OCI-LY7 (cell line): ENCODE measurements around the gene TAF3. TPM values are rescaled to one million over a fixed set of nuclear protein-coding genes. Genes with fewer than 3 reads are reported as not detected.

ENCODE experiments used
- Bru-seq: library from RNA; stranded (reverse); fragments of 400-500 nt; gene quantifications from one replicate; lab custom pipeline; 2021; lab: Mats Ljungman, UMichigan
- BruChase-seq, 2 experiments: library from RNA; stranded (reverse); fragments of 400-500 nt; gene quantifications; one replicate each; lab custom pipeline; 2021; lab: Mats Ljungman, UMichigan
- BruUV-seq: library from RNA; stranded (reverse); fragments of 400-500 nt; replicated peaks from 2 replicates; lab custom pipeline; 2021; lab: Mats Ljungman, UMichigan
- CTCF ChIA-PET: fragments of 300-600 bp; sonication (Branson Sonifier 250); formaldehyde crosslinking; loops from one replicate; lab custom pipeline; 2022; ENCODE audit warnings: antibody characterized with exemption; ENCODE audit not compliant: unreplicated experiment; lab: Charles Lee
- POLR2A ChIA-PET: fragments of 300-600 bp; sonication (Branson Sonifier 250); formaldehyde crosslinking; loops from one replicate; lab custom pipeline; 2022; ENCODE audit warnings: antibody characterized with exemption; lab: Charles Lee
- DNase-seq: peaks from one replicate; pipeline ENCODE4 v3.0.0-alpha.2; 2015; ENCODE audit warnings: low spot score
- H2AFZ ChIP-seq: fragments of 200-600 bp; sonication (generic), shearing (Covaris generic); 2 replicates; pipeline ENCODE4 v1.6.1; 2014; ENCODE audit warnings: mild to moderate bottlenecking, antibody characterized with exemption, low read length, moderate library complexity
- H3K27ac ChIP-seq: fragments of 200-600 bp; sonication (generic); 2 replicates; pipeline ENCODE4 v1.5.1; 2014; ENCODE audit warnings: mixed run types, low read depth, mild to moderate bottlenecking, moderate library complexity, low read length, inconsistent platforms; ENCODE audit not compliant: poor library complexity, severe bottlenecking
- H3K36me3 ChIP-seq: fragments of 200-600 bp; sonication (generic); 2 replicates; pipeline ENCODE4 v1.6.1; 2014; ENCODE audit warnings: mild to moderate bottlenecking, antibody characterized with exemption, low read length, moderate library complexity, mixed read lengths; ENCODE audit not compliant: insufficient read depth
- H3K4me1 ChIP-seq: fragments of 200-600 bp; sonication (generic); 2 replicates; pipeline ENCODE4 v1.5.1; 2014; ENCODE audit warnings: mild to moderate bottlenecking, low read length; ENCODE audit not compliant: insufficient read depth, poor library complexity, severe bottlenecking
- H3K4me2 ChIP-seq: fragments of 200-600 bp; sonication (generic); 2 replicates; pipeline ENCODE4 v1.6.1; 2014; ENCODE audit warnings: mild to moderate bottlenecking, low read length
- H3K4me3 ChIP-seq: fragments of 200-600 bp; sonication (generic); 2 replicates; pipeline ENCODE4 v1.5.1; 2014; ENCODE audit warnings: mild to moderate bottlenecking, low read depth, low read length; ENCODE audit not compliant: poor library complexity, severe bottlenecking
- H3K79me2 ChIP-seq: fragments of 200-600 bp; sonication (generic); 2 replicates; pipeline ENCODE4 v1.6.1; 2016; ENCODE audit warnings: low read depth, mild to moderate bottlenecking, low read length, moderate library complexity, mixed read lengths; ENCODE audit not compliant: insufficient read depth
- H3K9me2 ChIP-seq: fragments of 200-600 bp; sonication (generic); 2 replicates; pipeline ENCODE4 v1.6.1; 2016; ENCODE audit warnings: mild to moderate bottlenecking, low read length, mixed read lengths; ENCODE audit not compliant: insufficient read depth
- H3K9me3 ChIP-seq: fragments of 200-600 bp; sonication (generic); 2 replicates; pipeline ENCODE4 v1.6.1; 2014; ENCODE audit warnings: mild to moderate bottlenecking, mixed run types, low read length, mixed read lengths
- H4K20me1 ChIP-seq: fragments of 200-600 bp; sonication (generic); 2 replicates; pipeline ENCODE4 v1.6.1; 2014; ENCODE audit warnings: mild to moderate bottlenecking, antibody characterized with exemption, low read length, moderate library complexity, mixed read lengths; ENCODE audit not compliant: insufficient read depth
- EZH2phosphoT487 ChIP-seq: fragments of 200-600 bp; sonication (generic); IDR thresholded peaks from 2 replicates; pipeline ENCODE4 v1.6.1; 2018; ENCODE audit warnings: low read depth, borderline replicate concordance, mild to moderate bottlenecking, mixed run types, antibody characterized with exemption, low read length, moderate library complexity, mixed read lengths
- intact Hi-C: fragments of 100-400 bp; cut with micrococcal nuclease; formaldehyde crosslinking; loops from one replicate; pipeline ENCODE4 v1.10.0; 2022; ENCODE audit not compliant: unreplicated experiment
- long read RNA-seq: library from polyadenylated mRNA; stranded (forward); transcript quantifications from one replicate; pipeline ENCODE4 v2.0.0, GENCODE V29; 2022
- total RNA-seq, 2 experiments: library from RNA; depleted of rRNA in 1 of 2; stranded (reverse); fragments of >200 nt in 1 of 2; shearing (Covaris generic) in 1 of 2; gene quantifications; 2 replicates each; pipeline ENCODE4 v1.2.3, GENCODE V29; 2014 to 2022
- TF ChIP-seq, protein P1 (sequence below): fragments of 200-600 bp; sonication (generic); conservative IDR thresholded peaks from 2 replicates; pipeline ENCODE4 v1.5.1; 2014; ENCODE audit warnings: mild to moderate bottlenecking, antibody characterized with exemption, low read length, moderate library complexity, mixed read lengths

The TAF3 gene, protein sequence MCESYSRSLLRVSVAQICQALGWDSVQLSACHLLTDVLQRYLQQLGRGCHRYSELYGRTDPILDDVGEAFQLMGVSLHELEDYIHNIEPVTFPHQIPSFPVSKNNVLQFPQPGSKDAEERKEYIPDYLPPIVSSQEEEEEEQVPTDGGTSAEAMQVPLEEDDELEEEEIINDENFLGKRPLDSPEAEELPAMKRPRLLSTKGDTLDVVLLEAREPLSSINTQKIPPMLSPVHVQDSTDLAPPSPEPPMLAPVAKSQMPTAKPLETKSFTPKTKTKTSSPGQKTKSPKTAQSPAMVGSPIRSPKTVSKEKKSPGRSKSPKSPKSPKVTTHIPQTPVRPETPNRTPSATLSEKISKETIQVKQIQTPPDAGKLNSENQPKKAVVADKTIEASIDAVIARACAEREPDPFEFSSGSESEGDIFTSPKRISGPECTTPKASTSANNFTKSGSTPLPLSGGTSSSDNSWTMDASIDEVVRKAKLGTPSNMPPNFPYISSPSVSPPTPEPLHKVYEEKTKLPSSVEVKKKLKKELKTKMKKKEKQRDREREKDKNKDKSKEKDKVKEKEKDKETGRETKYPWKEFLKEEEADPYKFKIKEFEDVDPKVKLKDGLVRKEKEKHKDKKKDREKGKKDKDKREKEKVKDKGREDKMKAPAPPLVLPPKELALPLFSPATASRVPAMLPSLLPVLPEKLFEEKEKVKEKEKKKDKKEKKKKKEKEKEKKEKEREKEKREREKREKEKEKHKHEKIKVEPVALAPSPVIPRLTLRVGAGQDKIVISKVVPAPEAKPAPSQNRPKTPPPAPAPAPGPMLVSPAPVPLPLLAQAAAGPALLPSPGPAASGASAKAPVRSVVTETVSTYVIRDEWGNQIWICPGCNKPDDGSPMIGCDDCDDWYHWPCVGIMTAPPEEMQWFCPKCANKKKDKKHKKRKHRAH
- total RNA-seq (2014; rRNA removed; shearing (Covaris generic)) (3.8 and 4.4 TPM in 2 replicates), total RNA-seq (2022) (11.1 and 12.0 TPM in 2 replicates), Bru-seq, nascent RNA (percentile 76 among the genes with signal in this experiment), BruChase-seq, experiment 1, labeled RNA remaining after a 6-hour chase (percentile 72 among the genes with signal in this experiment), BruChase-seq, experiment 2, labeled RNA remaining after a 2-hour chase (percentile 70 among the genes with signal in this experiment)
- long read RNA-seq, full-length matches to known transcripts: 5 of 18 reads
- long read RNA-seq, partial matches to known transcripts: 4 of 18 reads
- long read RNA-seq, other reads (novel, unspliced or antisense): 9 of 18 reads

DNA sequence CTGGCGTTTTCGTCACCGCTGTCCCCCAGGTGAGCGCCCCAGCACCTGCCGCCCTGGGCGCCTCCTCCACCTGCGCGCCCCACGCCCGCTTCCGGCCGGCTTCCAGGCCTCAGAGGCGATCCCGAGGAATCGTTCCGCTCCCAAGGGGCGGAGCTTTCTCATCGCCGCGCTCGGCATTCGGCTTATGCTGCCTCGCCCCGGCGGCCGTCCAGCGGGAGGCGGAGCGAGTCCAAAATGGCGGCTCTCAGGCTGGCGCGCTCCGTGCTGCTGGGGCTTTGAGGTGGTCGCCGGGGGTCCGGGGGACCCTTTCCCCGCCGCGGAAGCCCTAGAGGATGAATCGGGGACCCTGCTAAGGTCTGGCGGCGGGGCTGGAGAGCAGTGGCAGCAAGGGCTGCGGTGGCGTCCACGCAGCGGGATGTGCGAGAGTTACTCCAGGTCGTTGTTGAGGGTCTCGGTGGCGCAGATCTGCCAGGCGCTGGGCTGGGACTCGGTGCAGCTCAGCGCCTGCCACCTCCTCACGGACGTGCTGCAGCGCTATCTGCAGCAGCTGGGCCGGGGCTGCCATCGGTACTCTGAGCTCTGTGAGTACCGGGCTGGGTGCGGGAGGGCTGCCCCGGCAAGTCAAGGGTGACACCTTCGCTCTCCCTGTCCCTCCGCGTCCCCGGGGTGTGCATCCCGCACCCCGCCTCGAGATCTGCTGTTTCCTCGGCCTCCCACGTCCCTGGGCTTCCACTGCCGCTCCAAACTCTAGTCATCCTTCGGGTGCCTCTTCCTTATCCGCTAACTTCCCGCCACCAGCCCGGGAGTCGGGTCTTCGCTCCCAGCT lies at the start of gene TAF3:
Gene TAF3, plus strand, starts transcription at position 211 of the 826 bp plus-strand sequence. Its CDS starts 205 bp downstream, at position 416.
- DNase-seq: peak; percentile 96
- H2AFZ ChIP-seq: peak within 1 kb of the TSS; percentile 96
- peaks cover 20% of the 10 kb centered on the region; the same call in 1 of the 2 replicates for H3K79me2 ChIP-seq
- no TSS peak for BruUV-seq
- peaks cover 5% of the 10 kb centered on the region; the same call in 1 of the 2 replicates for H3K36me3 ChIP-seq
- H3K9me2 ChIP-seq: no peaks in the 10 kb centered on the region
- peak within 1 kb of the TSS; percentile 86 for H3K4me2 ChIP-seq
- H3K9me3 ChIP-seq: no peaks in the 10 kb centered on the region
- peak within 1 kb of the TSS; percentile 96 for H3K4me3 ChIP-seq
- POLR2A ChIA-PET: interaction anchor here (0.6 to 5.8 kb wide), 10 partner anchors 10 to 887 kb away, joined by 3 to 39 read pairs (median 4); partner anchors contain the start of genes ATP5F1C and KIN
- H3K4me1 ChIP-seq: peaks cover 21% of the 10 kb centered on the region
- no peak for TF ChIP-seq EZH2phosphoT487
- TF ChIP-seq, protein P1, sequence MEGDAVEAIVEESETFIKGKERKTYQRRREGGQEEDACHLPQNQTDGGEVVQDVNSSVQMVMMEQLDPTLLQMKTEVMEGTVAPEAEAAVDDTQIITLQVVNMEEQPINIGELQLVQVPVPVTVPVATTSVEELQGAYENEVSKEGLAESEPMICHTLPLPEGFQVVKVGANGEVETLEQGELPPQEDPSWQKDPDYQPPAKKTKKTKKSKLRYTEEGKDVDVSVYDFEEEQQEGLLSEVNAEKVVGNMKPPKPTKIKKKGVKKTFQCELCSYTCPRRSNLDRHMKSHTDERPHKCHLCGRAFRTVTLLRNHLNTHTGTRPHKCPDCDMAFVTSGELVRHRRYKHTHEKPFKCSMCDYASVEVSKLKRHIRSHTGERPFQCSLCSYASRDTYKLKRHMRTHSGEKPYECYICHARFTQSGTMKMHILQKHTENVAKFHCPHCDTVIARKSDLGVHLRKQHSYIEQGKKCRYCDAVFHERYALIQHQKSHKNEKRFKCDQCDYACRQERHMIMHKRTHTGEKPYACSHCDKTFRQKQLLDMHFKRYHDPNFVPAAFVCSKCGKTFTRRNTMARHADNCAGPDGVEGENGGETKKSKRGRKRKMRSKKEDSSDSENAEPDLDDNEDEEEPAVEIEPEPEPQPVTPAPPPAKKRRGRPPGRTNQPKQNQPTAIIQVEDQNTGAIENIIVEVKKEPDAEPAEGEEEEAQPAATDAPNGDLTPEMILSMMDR: no peak
- H3K27ac ChIP-seq: no peak within 1 kb of the TSS
- peaks cover 10% of the 10 kb centered on the region; the same call in 1 of the 2 replicates for H4K20me1 ChIP-seq
- CTCF ChIA-PET: interaction anchor here (2.2 kb wide), 1 partner anchor 31 kb away, joined by 11 read pairs; the partner anchor contains the start of genes ATP5F1C and KIN
- intact Hi-C loops: loop anchor here (2.0 to 10.0 kb wide), 2 partner anchors 30 to 294 kb away; partner anchors contain the start of gene ATP5F1C

DNA sequence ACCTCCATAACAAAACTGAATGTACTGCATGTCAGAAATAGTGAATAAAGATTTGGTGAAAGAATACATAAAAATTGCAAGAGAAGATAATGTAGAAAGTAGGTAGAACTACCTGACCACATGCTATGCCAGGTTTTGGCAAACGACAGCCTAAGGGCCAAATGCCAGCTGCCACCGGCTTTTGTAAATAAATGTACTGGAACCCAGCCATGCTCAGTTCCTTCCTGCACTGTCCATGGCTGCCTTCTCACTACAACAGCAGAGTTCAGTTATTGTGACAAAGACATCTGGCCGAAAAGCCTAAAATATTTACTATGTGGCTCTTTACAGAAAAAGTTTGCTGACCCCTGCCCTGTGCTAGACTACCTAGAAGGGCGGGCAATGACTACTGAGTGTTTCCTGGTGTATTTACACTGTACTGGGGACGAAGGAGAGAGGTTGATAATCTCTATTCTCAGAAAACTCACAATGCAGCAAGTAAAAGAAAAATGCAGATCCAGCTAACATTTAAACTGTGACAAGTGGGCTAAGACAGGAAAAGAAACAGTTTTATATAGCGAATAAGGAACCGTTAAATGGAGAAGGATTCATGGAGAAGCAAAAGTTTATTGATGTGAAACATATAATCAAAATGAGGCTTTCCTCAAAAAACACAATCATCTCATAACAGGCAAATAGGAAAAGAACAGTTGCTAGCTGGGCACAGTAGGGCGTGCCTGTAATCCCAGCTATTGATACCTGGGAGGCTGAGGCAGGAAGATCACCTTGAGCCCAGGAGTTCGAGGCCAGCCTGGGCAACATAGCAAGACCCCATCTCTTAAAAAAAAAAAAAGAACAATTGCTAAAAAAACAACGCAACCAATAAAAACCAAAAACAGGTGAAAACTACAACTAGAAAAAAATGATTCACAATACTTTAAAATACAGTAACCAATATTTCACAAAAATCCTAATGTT lies 44.2 kb upstream of the TAF3 start:
- Histone ChIP-seq H3K9me2 (no peaks in the 10 kb centered on the region), H3K36me3 (peaks cover 88% of the 10 kb centered on the region), H2AFZ (no peak overlapping the region), H3K4me2 (no peak overlapping the region), H3K9me3 (no peaks in the 10 kb centered on the region), H3K4me3 (no peak overlapping the region), H3K4me1 (peaks cover 4% of the 10 kb centered on the region), H4K20me1 (no peaks in the 10 kb centered on the region), H3K79me2 (no peaks in the 10 kb centered on the region), H3K27ac (no peak overlapping the region)
- DNase-seq: peak; percentile 21
- TF ChIP-seq EZH2phosphoT487: no peak
- TF ChIP-seq, protein P1: no peak
- CTCF ChIA-PET: no interaction called here
- POLR2A ChIA-PET: interaction anchor here (1.1 kb wide), 1 partner anchor 10 kb away, joined by 5 read pairs; no protein-coding TSS in a partner anchor
- no TSS peak for BruUV-seq
- intact Hi-C loops: no loop called here
